T-helper 1 cell treated with Interleukin-12 subunit alpha and Interleukin-12 subunit beta and Interleukin-4 antibody, amounts not matched to agents 30 ng/mL and 1 ng/mL, for 36 hours (primary cell): Measurements from ENCODE around the gene TKTL1. TPM values are rescaled to one million over a fixed set of nuclear protein-coding genes. Genes with fewer than 3 reads are reported as not detected.

Experiments
- intact Hi-C: fragments of 100-400 bp; cut with micrococcal nuclease; formaldehyde crosslinking; loops from one replicate; pipeline ENCODE4 v1.15.1; 2024
- total RNA-seq: library from RNA; stranded (reverse); gene quantifications from 2 replicates; pipeline ENCODE4 v1.2.3, GENCODE V29; 2022

Gene TKTL1
- total RNA-seq, 1 donor from 2014 or later = 1.1 TPM

DNA sequence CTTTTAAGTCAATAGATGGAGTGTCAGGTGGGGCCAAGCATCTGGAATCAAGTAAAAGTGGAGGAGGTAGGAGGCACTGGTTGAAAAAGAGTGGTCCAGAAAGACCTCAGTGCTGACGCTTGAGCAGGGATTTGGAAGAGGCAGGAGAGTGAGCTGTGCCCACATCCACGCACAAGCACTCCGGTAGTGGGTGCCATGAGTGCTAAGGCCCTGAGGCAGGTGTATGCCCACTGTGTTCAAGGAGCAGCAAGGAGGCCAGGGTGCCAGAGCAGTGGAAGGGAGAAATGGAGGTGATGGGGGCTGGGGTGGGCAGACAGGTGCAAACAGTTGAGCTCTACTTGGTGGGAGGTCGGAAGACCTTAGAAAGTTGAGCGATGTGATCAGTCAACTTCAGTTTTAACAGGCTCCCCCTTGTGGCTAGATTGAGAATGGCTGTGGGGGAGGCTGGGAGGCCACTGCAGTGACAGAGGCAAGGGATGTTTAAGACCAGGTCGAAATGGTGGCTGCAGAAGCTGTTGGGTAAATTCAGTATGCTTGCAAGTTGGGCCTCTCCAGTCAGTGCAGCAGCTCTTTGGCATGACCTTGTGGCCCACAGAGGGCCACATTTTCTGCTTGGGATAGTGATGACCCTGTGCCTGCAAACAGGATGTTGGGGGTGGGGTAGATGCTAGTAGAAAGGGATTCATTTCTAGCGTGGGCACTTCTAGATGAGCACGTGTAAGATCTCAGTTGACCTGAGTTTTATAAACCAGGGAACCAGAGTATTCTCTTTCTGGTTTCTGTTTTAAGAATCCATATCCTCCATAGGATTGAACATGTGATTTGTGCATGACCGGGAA lies 12.7 kb downstream of the TKTL1 start:
- intact Hi-C loops = loop anchor here (1.0 to 2.0 kb wide), 3 partner anchors 19 to 172 kb away; no protein-coding TSS in a partner anchor

GRCh38 chrX:154309041-154309775 lies 13.6 kb downstream of the TKTL1 start:
- intact Hi-C loops = loop anchor here (2.0 kb wide), 1 partner anchor 60 kb away; no protein-coding TSS in a partner anchor

DNA sequence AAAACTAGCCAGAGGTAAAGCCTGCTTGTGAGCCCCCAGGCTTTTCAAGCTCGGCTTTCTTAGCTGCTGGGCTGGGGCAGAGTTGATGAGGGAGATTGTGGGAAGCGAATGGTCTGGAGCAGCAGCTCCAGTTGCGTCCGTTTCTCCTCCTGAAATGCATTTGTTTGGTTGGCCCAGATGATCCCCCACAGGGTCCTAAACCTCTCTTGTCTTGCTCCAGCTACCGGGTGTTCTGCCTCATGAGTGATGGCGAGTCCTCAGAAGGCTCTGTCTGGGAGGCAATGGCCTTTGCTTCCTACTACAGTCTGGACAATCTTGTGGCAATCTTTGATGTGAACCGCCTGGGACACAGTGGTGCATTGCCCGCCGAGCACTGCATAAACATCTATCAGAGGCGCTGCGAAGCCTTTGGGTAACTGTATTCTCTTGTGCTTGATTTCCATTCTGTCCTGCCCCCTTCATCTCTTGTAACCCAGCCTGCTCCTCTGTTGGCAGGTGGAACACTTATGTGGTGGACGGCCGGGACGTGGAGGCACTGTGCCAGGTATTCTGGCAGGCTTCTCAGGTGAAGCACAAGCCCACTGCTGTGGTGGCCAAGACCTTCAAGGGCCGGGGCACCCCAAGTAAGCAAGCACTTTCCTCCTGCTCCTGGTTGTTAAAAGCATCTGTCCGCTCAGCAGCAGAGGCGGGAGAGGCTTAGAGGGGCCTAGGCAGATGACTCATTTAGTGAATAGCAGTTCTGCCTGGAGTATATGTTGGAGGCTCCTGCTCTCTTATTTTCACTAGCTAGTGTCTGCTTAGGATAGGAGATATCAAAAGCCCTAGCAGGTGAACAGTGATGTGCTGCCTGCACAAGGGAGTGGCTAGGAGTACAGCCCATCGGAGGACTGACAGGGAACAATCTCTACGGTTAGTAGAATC lies 15.3 kb downstream of the TKTL1 start:
- intact Hi-C loops = no loop called here

DNA sequence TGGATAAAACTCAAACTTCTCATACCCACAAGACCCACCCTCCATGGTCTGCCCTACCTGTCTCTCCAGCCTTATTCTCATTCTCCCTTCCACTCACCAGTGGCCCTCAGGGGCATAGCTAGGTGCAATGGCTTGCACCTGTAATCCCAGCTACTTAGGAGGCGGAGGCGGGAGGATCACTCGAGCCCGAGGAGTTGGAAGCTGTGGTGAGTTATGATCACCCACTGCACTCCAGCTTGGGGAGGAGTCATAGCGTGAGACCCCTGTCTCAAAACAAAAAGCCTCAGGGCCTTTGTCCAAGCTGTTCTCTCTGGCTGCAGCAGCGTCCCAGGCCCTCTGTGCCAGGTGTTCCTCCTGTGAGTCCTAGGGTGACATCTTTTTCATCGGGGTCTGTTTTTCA lies 16.5 kb downstream of the TKTL1 start:
- intact Hi-C loops = no loop called here

GRCh38 chrX:154313147-154313546 lies 17.6 kb downstream of the TKTL1 start:
- intact Hi-C loops = no loop called here

GRCh38 chrX:154315416-154315815 lies 19.8 kb downstream of the TKTL1 start:
- intact Hi-C loops = no loop called here

GRCh38 chrX:154317391-154317995 lies 21.9 kb downstream of the TKTL1 start:
- intact Hi-C loops = no loop called here

GRCh38 chrX:154320406-154320805 lies 24.8 kb downstream of the TKTL1 start:
- intact Hi-C loops = no loop called here

DNA sequence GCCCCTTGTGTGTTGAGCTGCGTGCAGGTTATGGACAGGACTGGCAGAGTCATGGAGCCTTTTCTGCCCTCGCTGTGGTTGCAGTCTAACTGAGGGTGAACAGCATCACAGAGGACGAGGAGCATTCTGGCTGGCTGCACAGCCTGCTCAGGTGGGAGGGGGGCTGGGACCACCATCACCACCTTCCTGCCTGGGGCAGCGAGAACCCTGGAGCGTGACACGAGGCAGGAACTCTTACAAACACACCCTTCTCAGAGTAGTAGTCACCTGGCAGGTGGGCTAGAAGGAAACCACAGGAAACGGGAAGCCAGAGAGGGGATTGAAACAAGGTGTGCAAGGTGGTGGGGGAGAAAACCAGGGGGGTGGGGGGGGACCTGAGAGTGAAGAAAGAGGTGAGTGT lies 25.6 kb downstream of the TKTL1 start:
- intact Hi-C loops = no loop called here

GRCh38 chrX:154321594-154321993 lies 26.0 kb downstream of the TKTL1 start:
- intact Hi-C loops = no loop called here

- intact Hi-C loops = no loop called here
Measured at GRCh38 chrX:154322890-154323289, 27.3 kb downstream of the TKTL1 start.

- intact Hi-C loops = no loop called here
Measured at GRCh38 chrX:154323537-154323936, 27.9 kb downstream of the TKTL1 start.

- intact Hi-C loops = no loop called here
Measured at GRCh38 chrX:154325541-154325940, 29.9 kb downstream of the TKTL1 start.

GRCh38 chrX:154327038-154327820 lies 31.6 kb downstream of the TKTL1 start:
- intact Hi-C loops = loop anchor here (1.0 kb wide), 1 partner anchor 19 kb away; no protein-coding TSS in a partner anchor

- intact Hi-C loops = no loop called here
Measured at GRCh38 chrX:154328646-154329045, 33.1 kb downstream of the TKTL1 start.

- intact Hi-C loops = no loop called here
Measured at GRCh38 chrX:154329294-154329693, 33.7 kb downstream of the TKTL1 start.

DNA sequence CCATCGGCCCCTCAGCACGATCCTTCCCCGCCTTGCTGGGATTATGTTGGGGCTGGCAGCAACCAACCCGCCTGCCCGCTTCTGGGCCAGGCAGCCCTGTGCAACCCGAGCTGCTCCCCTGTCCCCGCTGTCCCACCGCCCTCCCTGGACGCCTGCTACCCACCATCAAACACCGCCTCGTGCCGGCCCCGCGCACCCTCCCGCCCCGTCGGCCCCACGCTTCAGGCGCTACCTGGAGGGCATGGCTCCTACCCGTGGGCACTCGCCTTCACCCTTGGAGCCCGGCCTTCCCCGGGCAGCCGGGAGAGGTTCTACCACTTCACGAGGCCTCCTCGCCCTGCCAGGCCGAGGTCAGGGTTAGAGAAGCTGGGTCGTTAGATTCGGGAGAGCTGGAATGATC lies 37.0 kb downstream of the TKTL1 start:
- intact Hi-C loops = no loop called here

- intact Hi-C loops = no loop called here
Measured at GRCh38 chrX:154333116-154333515, 37.5 kb downstream of the TKTL1 start.

- intact Hi-C loops = no loop called here
Measured at GRCh38 chrX:154333837-154334271, 38.3 kb downstream of the TKTL1 start.

- intact Hi-C loops = no loop called here
Measured at GRCh38 chrX:154334496-154334895, 38.9 kb downstream of the TKTL1 start.
